GM23338 (cell line): Measurements from ENCODE around the gene KRT81. TPM values are rescaled to one million over a fixed set of nuclear protein-coding genes. Genes with fewer than 3 reads are reported as not detected.

Experiments used
- ATAC-seq: fragments of 200-7000 bp; cut with Tn5 transposase; 3 replicates; pipeline ENCODE4 v1.9.1; 2020
- DNase-seq: peaks from one replicate; pipeline ENCODE4 v3.0.0-alpha.2; 2015; ENCODE audit warnings: low spot score
- H2AFZ ChIP-seq: fragments of 200-600 bp; sonication (generic); 2 replicates; pipeline ENCODE4 v1.8.0; 2016; ENCODE audit warnings: antibody characterized with exemption, mild to moderate bottlenecking, moderate library complexity
- H3F3A ChIP-seq: fragments of 200-600 bp; sonication (generic); replicated peaks from 2 replicates; pipeline ENCODE4 v1.8.0; 2017; ENCODE audit warnings: antibody characterized with exemption, mixed run types, low read depth
- H3K27ac ChIP-seq: fragments of 200-600 bp; sonication (generic); 2 replicates; pipeline ENCODE4 v1.6.1; 2016; ENCODE audit warnings: low read depth
- H3K27me3 ChIP-seq: fragments of 200-600 bp; sonication (generic); 2 replicates; pipeline ENCODE4 v1.8.0; 2016; ENCODE audit warnings: mild to moderate bottlenecking, mixed run types, moderate library complexity; ENCODE audit not compliant: insufficient read depth
- H3K36me3 ChIP-seq: fragments of 200-600 bp; sonication (generic); 2 replicates; pipeline ENCODE4 v1.8.0; 2016; ENCODE audit warnings: mild to moderate bottlenecking; ENCODE audit not compliant: insufficient read depth
- H3K4me1 ChIP-seq: fragments of 200-600 bp; sonication (generic); 2 replicates; pipeline ENCODE4 v1.8.0; 2016; ENCODE audit warnings: mild to moderate bottlenecking, moderate library complexity; ENCODE audit not compliant: insufficient read depth
- H3K4me2 ChIP-seq: fragments of 200-600 bp; sonication (generic); 2 replicates; pipeline ENCODE4 v1.7.1; 2017; ENCODE audit warnings: mixed run types
- H3K4me3 ChIP-seq: fragments of 200-600 bp; sonication (generic); 2 replicates; pipeline ENCODE4 v1.6.1; 2016; ENCODE audit warnings: mixed run types
- H3K79me2 ChIP-seq: fragments of 200-600 bp; sonication (generic); replicated peaks from 2 replicates; pipeline ENCODE4 v1.8.0; 2017; ENCODE audit warnings: mild to moderate bottlenecking; ENCODE audit not compliant: insufficient read depth
- H3K9me2 ChIP-seq: fragments of 200-600 bp; sonication (generic); 2 replicates; pipeline ENCODE4 v1.8.0; 2017; ENCODE audit not compliant: insufficient read depth
- H4K20me1 ChIP-seq: fragments of 200-600 bp; sonication (generic); replicated peaks from 2 replicates; pipeline ENCODE4 v1.8.0; 2017; ENCODE audit warnings: mild to moderate bottlenecking; ENCODE audit not compliant: insufficient read depth
- H3K27ac Mint-ChIP-seq: 2 replicates; pipeline ENCODE4 v1.8.0; 2020; ENCODE audit warnings: inconsistent platforms, mild to moderate bottlenecking, moderate library complexity, mixed read lengths
- H3K27me3 Mint-ChIP-seq: 3 replicates; pipeline ENCODE4 v1.8.0; 2022; ENCODE audit warnings: low read depth, mild to moderate bottlenecking, moderate library complexity, mixed read lengths, inconsistent platforms; ENCODE audit not compliant: insufficient read depth, poor library complexity
- H3K36me3 Mint-ChIP-seq: 3 replicates; pipeline ENCODE4 v1.8.0; 2021; ENCODE audit warnings: low read depth, mild to moderate bottlenecking, inconsistent platforms, moderate library complexity, mixed read lengths
- H3K4me1 Mint-ChIP-seq: 3 replicates; pipeline ENCODE4 v1.8.0; 2020; ENCODE audit warnings: mild to moderate bottlenecking, inconsistent platforms, mixed read lengths
- H3K4me3 Mint-ChIP-seq: 3 replicates; pipeline ENCODE4 v1.8.0; 2021; ENCODE audit warnings: moderate library complexity, mild to moderate bottlenecking, inconsistent platforms, mixed read lengths
- H3K9me3 Mint-ChIP-seq: 3 replicates; pipeline ENCODE4 v1.8.0; 2020; ENCODE audit warnings: moderate library complexity, mild to moderate bottlenecking, inconsistent platforms, mixed read lengths
- CREB1 ChIP-seq: fragments of 250-450 bp; sonication (Bioruptor Pico); IDR thresholded peaks from 2 replicates; pipeline ENCODE4 v1.5.0; 2020; ENCODE audit warnings: low read depth, mild to moderate bottlenecking, moderate library complexity
- POLR2AphosphoS5 ChIP-seq: IDR thresholded peaks from 2 replicates; pipeline ENCODE4 v1.6.1; 2016; ENCODE audit warnings: antibody characterized with exemption, low read depth
- REST ChIP-seq: IDR thresholded peaks from one replicate; pipeline ENCODE4 v1.6.1; 2018; ENCODE audit warnings: antibody characterized with exemption; ENCODE audit not compliant: unreplicated experiment
- STAT1 ChIP-seq: IDR thresholded peaks from one replicate; pipeline ENCODE4 v1.6.1; 2016; ENCODE audit warnings: antibody characterized with exemption; ENCODE audit not compliant: unreplicated experiment
- ZNF331 ChIP-seq: fragments of 250-450 bp; sonication (Bioruptor Pico); IDR thresholded peaks from 2 replicates; pipeline ENCODE4 v1.5.0; 2020; ENCODE audit warnings: low read depth, mild to moderate bottlenecking, moderate library complexity
- polyA plus RNA-seq: library from polyadenylated mRNA; unstranded; fragments of >200 nt; fragmentation: Nextera tagmentation; extraction: Ambion mirVana; gene quantifications from 2 replicates; pipeline ENCODE4 v1.2.1, GENCODE V29; 2016
- total RNA-seq: library from RNA; depleted of rRNA; stranded (reverse); fragments of >200 nt; shearing (Covaris generic); gene quantifications from 2 replicates; pipeline ENCODE4 v1.2.3, GENCODE V29; 2014
- TF ChIP-seq, protein P1 (sequence below): fragments of 250-450 bp; sonication (Bioruptor Pico); IDR thresholded peaks from 2 replicates; pipeline ENCODE4 v1.5.0; 2020; ENCODE audit warnings: mild to moderate bottlenecking, moderate library complexity
- TF ChIP-seq, protein P2 (sequence below): IDR thresholded peaks from 2 replicates; pipeline ENCODE4 v1.6.1; 2016; ENCODE audit warnings: antibody characterized with exemption

Gene KRT81
- total and polyA plus RNA-seq, 2 experiments from 2014 or later = not detected

- TF ChIP-seq, protein P1, sequence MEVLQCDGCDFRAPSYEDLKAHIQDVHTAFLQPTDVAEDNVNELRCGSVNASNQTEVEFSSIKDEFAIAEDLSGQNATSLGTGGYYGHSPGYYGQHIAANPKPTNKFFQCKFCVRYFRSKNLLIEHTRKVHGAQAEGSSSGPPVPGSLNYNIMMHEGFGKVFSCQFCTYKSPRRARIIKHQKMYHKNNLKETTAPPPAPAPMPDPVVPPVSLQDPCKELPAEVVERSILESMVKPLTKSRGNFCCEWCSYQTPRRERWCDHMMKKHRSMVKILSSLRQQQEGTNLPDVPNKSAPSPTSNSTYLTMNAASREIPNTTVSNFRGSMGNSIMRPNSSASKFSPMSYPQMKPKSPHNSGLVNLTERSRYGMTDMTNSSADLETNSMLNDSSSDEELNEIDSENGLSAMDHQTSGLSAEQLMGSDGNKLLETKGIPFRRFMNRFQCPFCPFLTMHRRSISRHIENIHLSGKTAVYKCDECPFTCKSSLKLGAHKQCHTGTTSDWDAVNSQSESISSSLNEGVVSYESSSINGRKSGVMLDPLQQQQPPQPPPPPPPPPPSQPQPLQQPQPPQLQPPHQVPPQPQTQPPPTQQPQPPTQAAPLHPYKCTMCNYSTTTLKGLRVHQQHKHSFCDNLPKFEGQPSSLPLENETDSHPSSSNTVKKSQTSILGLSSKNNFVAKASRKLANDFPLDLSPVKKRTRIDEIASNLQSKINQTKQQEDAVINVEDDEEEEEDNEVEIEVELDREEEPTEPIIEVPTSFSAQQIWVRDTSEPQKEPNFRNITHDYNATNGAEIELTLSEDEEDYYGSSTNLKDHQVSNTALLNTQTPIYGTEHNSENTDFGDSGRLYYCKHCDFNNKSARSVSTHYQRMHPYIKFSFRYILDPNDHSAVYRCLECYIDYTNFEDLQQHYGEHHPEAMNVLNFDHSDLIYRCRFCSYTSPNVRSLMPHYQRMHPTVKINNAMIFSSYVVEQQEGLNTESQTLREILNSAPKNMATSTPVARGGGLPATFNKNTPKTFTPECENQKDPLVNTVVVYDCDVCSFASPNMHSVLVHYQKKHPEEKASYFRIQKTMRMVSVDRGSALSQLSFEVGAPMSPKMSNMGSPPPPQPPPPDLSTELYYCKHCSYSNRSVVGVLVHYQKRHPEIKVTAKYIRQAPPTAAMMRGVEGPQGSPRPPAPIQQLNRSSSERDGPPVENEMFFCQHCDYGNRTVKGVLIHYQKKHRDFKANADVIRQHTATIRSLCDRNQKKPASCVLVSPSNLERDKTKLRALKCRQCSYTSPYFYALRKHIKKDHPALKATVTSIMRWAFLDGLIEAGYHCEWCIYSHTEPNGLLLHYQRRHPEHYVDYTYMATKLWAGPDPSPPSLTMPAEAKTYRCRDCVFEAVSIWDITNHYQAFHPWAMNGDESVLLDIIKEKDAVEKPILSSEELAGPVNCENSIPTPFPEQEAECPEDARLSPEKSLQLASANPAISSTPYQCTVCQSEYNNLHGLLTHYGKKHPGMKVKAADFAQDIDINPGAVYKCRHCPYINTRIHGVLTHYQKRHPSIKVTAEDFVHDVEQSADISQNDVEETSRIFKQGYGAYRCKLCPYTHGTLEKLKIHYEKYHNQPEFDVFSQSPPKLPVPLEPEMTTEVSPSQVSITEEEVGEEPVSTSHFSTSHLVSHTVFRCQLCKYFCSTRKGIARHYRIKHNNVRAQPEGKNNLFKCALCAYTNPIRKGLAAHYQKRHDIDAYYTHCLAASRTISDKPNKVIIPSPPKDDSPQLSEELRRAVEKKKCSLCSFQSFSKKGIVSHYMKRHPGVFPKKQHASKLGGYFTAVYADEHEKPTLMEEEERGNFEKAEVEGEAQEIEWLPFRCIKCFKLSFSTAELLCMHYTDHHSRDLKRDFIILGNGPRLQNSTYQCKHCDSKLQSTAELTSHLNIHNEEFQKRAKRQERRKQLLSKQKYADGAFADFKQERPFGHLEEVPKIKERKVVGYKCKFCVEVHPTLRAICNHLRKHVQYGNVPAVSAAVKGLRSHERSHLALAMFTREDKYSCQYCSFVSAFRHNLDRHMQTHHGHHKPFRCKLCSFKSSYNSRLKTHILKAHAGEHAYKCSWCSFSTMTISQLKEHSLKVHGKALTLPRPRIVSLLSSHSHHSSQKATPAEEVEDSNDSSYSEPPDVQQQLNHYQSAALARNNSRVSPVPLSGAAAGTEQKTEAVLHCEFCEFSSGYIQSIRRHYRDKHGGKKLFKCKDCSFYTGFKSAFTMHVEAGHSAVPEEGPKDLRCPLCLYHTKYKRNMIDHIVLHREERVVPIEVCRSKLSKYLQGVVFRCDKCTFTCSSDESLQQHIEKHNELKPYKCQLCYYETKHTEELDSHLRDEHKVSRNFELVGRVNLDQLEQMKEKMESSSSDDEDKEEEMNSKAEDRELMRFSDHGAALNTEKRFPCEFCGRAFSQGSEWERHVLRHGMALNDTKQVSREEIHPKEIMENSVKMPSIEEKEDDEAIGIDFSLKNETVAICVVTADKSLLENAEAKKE (CRISPR knock-in tag) = no peak
- TF ChIP-seq CREB1 (CRISPR knock-in tag) = no peak
Measured at GRCh38 chr12:52264435-52264825, 26.9 kb downstream of the KRT81 start (continued).

DNA sequence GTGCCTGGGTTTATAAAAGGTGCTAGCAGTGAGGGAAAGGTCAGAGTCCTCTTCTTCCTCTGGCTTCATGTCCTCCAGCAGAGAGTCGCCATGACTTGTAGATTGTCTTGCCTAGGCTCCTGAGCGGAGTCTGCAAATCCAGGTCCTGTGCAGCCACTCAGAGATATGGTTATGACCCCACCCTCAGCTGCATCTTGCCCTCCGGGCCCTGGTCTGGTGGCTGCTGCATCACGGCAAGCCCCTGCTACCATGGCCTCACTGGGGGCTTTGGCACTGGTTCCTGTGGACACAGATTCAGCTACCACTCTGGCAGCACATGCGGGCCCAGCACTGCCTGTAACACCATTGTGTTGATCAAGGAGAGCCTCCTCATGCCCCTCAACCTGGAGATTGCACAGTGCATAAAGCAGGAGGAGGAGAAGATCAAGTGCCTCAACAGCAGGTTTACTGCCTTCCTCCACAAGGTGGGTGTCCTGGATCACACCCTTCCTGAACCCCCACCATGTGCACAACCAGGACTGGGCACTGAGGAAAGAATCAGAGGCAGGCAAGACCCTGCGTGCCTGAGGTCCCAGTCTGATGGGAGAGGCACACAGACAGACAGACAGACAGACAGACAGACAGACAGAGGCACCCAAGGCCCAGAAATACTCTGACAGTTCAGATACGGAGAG, 27.4 kb downstream of the KRT81 start:
- Mint-ChIP-seq H3K36me3 (peaks cover 4% of the 10 kb centered on the region; the same call in 1 of the 3 replicates), H3K4me1 (peaks cover 7% of the 10 kb centered on the region), H3K9me3 (peaks cover 36% of the 10 kb centered on the region), H3K27ac (no peak overlapping the region), H3K4me3 (no peak overlapping the region), H3K27me3 (peaks cover 12% of the 10 kb centered on the region)
- no peaks in the 10 kb centered on the region for H4K20me1 ChIP-seq
- no peak overlapping the region for H3K27ac ChIP-seq
- DNase-seq = no peak
- no peaks in the 10 kb centered on the region for H3F3A ChIP-seq
- H3K36me3 ChIP-seq = no peaks in the 10 kb centered on the region
- no peaks in the 10 kb centered on the region for H3K4me1 ChIP-seq
- H3K79me2 ChIP-seq = no peaks in the 10 kb centered on the region
- H3K27me3 ChIP-seq = peaks cover 13% of the 10 kb centered on the region
- no peak overlapping the region for H3K4me3 ChIP-seq
- H3K4me2 ChIP-seq = no peak overlapping the region
- ATAC-seq = no peak
- H2AFZ ChIP-seq = no peak overlapping the region
- peaks cover 9% of the 10 kb centered on the region for H3K9me2 ChIP-seq
- no peak for TF ChIP-seq REST
- TF ChIP-seq ZNF331 (CRISPR knock-in tag) = no peak
- no peak for TF ChIP-seq POLR2AphosphoS5
- TF ChIP-seq STAT1 = no peak
- TF ChIP-seq, protein P2, sequence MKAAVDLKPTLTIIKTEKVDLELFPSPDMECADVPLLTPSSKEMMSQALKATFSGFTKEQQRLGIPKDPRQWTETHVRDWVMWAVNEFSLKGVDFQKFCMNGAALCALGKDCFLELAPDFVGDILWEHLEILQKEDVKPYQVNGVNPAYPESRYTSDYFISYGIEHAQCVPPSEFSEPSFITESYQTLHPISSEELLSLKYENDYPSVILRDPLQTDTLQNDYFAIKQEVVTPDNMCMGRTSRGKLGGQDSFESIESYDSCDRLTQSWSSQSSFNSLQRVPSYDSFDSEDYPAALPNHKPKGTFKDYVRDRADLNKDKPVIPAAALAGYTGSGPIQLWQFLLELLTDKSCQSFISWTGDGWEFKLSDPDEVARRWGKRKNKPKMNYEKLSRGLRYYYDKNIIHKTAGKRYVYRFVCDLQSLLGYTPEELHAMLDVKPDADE = no peak
- TF ChIP-seq CREB1 (CRISPR knock-in tag) = no peak
